Fibroblast of lung (primary cell): Measurements from ENCODE around the gene COL24A1.

Source experiments
- CTCF ChIP-seq, 2 donors: IDR thresholded peaks in 1 of 2; conservative IDR thresholded peaks in 1 of 2; 1 replicate in 1 of 2; 2 replicates in 1 of 2; pipeline ENCODE4 v1.5.1; 2011 to 2012; ENCODE audit warnings: low read length in 2 of 2, control low read depth in 1 of 2, inconsistent platforms in 1 of 2, low read depth in 1 of 2, mild to moderate bottlenecking in 1 of 2
- EZH2 ChIP-seq: IDR thresholded peaks from 2 replicates; pipeline ENCODE4 v1.5.1; 2012; ENCODE audit warnings: low read length, control low read depth, mild to moderate bottlenecking; ENCODE audit errors: missing control alignments

GRCh38 chr1:85865213-85865612 lies 291.4 kb downstream of the COL24A1 start:
- TF ChIP-seq EZH2 (no peak), CTCF (conservative IDR thresholded peaks at IDR 0.05 in 1 of 2, IDR thresholded peaks at IDR 0.05 in 1 of 2; ENCODE audit: low read depth in 1 of 2, low read length in 2 of 2) (no peak)
